GM12878 (cell line): ENCODE results near the gene PRKG1.

ENCODE experiments used
- CEBPB ChIP-seq, 2 experiments: fragments of 150-350 bp in 1 of 2; IDR thresholded peaks; 2 replicates each; pipeline ENCODE4 v1.6.1; 2012 to 2014; ENCODE audit warnings: low read depth in 2 of 2, low read length in 2 of 2, borderline replicate concordance in 1 of 2, inconsistent platforms in 1 of 2
- CTCF ChIP-seq, 3 experiments: IDR thresholded peaks in 2 of 3; conservative IDR thresholded peaks in 1 of 3; 2 replicates each; pipeline ENCODE4 v1.5.1; 2011; ENCODE audit warnings: low read depth in 3 of 3, low read length in 3 of 3, mild to moderate bottlenecking in 3 of 3, control low read depth in 2 of 3, moderate library complexity in 2 of 3, inconsistent platforms in 1 of 3, mixed read lengths in 1 of 3; ENCODE audit not compliant: control insufficient read depth in 2 of 3, insufficient read depth in 1 of 3; ENCODE audit errors: extremely low read depth in 1 of 3
- HDGF ChIP-seq: fragments of 450-650 bp; IDR thresholded peaks from 2 replicates; pipeline ENCODE4 v1.6.1; 2016; ENCODE audit warnings: antibody characterized with exemption
- POLR2AphosphoS5 ChIP-seq: IDR thresholded peaks from 2 replicates; pipeline ENCODE4 v1.6.1; 2011; ENCODE audit warnings: mild to moderate bottlenecking, low read length, inconsistent platforms
- RB1 ChIP-seq: fragments of 450-650 bp; formaldehyde crosslinking; IDR thresholded peaks from 2 replicates; pipeline ENCODE4 v1.6.1; 2017; ENCODE audit warnings: mild to moderate bottlenecking, borderline replicate concordance
- SMC3 ChIP-seq: IDR thresholded peaks from 2 replicates; pipeline ENCODE4 v1.6.1; 2011; ENCODE audit warnings: low read length, improper control_type of control experiment, borderline replicate concordance
- ZNF24 ChIP-seq: fragments of 450-650 bp; IDR thresholded peaks from 2 replicates; pipeline ENCODE4 v1.6.1; 2017; ENCODE audit warnings: antibody characterized with exemption, mild to moderate bottlenecking
- TF ChIP-seq, protein P1 (sequence below): IDR thresholded peaks from 2 replicates; pipeline ENCODE4 v1.6.1; 2012; ENCODE audit warnings: mild to moderate bottlenecking, low read depth, low read length
- TF ChIP-seq, protein P2 (sequence below): IDR thresholded peaks from 2 replicates; pipeline ENCODE4 v1.6.1; 2012; ENCODE audit warnings: low read depth, low read length, improper control_type of control experiment

DNA sequence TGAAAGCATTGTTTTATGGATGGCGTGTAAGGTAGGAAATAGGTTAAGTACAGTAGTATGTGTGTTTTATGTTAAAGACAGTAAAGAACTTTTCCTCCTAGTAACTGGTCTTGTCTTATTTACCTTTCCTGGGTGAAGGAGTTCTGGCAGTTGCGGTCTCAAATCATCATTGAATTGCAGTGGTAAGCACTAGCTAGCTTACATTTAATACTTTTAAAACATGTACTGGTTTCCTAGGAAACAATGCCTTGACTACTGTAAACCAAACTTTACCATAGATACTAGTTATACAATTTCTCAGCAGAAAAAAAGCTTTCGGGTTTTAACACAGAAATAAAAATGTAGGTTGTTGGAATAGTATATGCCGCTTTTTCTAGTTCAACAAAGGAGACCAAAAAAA is 37.7 kb downstream of the PRKG1 start:
- TF ChIP-seq CTCF (IDR thresholded peaks at IDR 0.05 in 2 of 3, conservative IDR thresholded peaks at IDR 0.05 in 1 of 3; ENCODE audit: control insufficient read depth in 2 of 3, extremely low read depth in 1 of 3, insufficient read depth in 1 of 3, low read depth in 3 of 3, low read length in 3 of 3) (no peak), RB1 (no peak), HDGF (no peak), ZNF24 (no peak), POLR2AphosphoS5 (no peak), CEBPB (IDR thresholded peaks at IDR 0.05; ENCODE audit: borderline replicate concordance in 1 of 2, low read depth in 2 of 2, low read length in 2 of 2) (no peak), SMC3 (no peak)
- TF ChIP-seq, protein P1, sequence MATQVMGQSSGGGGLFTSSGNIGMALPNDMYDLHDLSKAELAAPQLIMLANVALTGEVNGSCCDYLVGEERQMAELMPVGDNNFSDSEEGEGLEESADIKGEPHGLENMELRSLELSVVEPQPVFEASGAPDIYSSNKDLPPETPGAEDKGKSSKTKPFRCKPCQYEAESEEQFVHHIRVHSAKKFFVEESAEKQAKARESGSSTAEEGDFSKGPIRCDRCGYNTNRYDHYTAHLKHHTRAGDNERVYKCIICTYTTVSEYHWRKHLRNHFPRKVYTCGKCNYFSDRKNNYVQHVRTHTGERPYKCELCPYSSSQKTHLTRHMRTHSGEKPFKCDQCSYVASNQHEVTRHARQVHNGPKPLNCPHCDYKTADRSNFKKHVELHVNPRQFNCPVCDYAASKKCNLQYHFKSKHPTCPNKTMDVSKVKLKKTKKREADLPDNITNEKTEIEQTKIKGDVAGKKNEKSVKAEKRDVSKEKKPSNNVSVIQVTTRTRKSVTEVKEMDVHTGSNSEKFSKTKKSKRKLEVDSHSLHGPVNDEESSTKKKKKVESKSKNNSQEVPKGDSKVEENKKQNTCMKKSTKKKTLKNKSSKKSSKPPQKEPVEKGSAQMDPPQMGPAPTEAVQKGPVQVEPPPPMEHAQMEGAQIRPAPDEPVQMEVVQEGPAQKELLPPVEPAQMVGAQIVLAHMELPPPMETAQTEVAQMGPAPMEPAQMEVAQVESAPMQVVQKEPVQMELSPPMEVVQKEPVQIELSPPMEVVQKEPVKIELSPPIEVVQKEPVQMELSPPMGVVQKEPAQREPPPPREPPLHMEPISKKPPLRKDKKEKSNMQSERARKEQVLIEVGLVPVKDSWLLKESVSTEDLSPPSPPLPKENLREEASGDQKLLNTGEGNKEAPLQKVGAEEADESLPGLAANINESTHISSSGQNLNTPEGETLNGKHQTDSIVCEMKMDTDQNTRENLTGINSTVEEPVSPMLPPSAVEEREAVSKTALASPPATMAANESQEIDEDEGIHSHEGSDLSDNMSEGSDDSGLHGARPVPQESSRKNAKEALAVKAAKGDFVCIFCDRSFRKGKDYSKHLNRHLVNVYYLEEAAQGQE, result no peak
- TF ChIP-seq, protein P2, sequence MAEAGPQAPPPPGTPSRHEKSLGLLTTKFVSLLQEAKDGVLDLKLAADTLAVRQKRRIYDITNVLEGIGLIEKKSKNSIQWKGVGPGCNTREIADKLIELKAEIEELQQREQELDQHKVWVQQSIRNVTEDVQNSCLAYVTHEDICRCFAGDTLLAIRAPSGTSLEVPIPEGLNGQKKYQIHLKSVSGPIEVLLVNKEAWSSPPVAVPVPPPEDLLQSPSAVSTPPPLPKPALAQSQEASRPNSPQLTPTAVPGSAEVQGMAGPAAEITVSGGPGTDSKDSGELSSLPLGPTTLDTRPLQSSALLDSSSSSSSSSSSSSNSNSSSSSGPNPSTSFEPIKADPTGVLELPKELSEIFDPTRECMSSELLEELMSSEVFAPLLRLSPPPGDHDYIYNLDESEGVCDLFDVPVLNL, result no peak
